C4-2B (cell line): ENCODE results near the gene ANKRD44.

Experiments used
- ZFX ChIP-seq: fragments of 450-650 bp; IDR thresholded peaks from 2 replicates; pipeline ENCODE4 v1.6.1; 2017
- TF ChIP-seq, protein P1 (sequence below): fragments of 450-650 bp; conservative IDR thresholded peaks from 2 replicates; pipeline ENCODE4 v1.5.1; 2017; ENCODE audit warnings: mild to moderate bottlenecking

DNA sequence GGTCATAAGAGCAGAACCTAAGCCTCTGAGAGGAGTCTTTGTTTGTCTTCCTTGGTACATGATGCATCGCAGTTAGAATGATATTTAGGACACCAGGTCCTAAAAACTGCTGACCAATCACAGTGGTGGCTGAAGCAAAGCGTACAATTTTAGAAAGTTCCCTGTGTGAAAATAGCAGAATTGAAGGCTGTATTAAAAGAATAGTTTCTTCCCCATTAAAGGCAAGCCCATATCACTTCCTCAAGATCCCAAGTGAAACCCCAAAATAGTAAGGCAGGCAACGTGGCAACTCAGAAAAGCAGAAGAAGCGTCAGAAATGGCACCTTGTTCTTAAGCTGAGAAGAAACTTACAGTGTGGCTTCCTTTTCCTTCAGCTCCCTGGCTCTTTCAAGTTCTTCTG is 229.3 kb downstream of the ANKRD44 start:
- TF ChIP-seq, protein P1, sequence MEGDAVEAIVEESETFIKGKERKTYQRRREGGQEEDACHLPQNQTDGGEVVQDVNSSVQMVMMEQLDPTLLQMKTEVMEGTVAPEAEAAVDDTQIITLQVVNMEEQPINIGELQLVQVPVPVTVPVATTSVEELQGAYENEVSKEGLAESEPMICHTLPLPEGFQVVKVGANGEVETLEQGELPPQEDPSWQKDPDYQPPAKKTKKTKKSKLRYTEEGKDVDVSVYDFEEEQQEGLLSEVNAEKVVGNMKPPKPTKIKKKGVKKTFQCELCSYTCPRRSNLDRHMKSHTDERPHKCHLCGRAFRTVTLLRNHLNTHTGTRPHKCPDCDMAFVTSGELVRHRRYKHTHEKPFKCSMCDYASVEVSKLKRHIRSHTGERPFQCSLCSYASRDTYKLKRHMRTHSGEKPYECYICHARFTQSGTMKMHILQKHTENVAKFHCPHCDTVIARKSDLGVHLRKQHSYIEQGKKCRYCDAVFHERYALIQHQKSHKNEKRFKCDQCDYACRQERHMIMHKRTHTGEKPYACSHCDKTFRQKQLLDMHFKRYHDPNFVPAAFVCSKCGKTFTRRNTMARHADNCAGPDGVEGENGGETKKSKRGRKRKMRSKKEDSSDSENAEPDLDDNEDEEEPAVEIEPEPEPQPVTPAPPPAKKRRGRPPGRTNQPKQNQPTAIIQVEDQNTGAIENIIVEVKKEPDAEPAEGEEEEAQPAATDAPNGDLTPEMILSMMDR = no peak
- TF ChIP-seq ZFX = no peak
